Left lung (tissue), 10 donors: ENCODE measurements around the gene ANKRD34B. TPM values are rescaled to one million over a fixed set of nuclear protein-coding genes. Genes with fewer than 3 reads are reported as not detected.
"Not testable (repeated sequence)": the region's sequence is repeated elsewhere in the genome, so short reads cannot be mapped to it uniquely, and the experiment has no call there.

Experiments used
- ATAC-seq: fragments of 200-7000 bp; cut with Tn5 transposase; one replicate; pipeline ENCODE4 v1.9.1; 2020; ENCODE audit warnings: moderate library complexity
- DNase-seq, 4 donors: peaks; one replicate each; pipeline ENCODE4 v3.0.0-alpha.2; 2013 to 2020
- H3K27ac ChIP-seq, 2 donors: fragments of 200-600 bp; sonication (generic) in 1 of 2; one replicate each; pipeline versions ENCODE4 v1.5.0 to v1.8.0; 2020 to 2021
- H3K27me3 ChIP-seq, 2 donors: fragments of 200-600 bp; sonication (generic) in 1 of 2; one replicate each; pipeline versions ENCODE4 v1.5.0 to v1.8.0; 2020 to 2021
- H3K36me3 ChIP-seq, 2 donors: fragments of 200-600 bp; sonication (generic) in 1 of 2; one replicate each; pipeline versions ENCODE4 v1.5.0 to v1.8.0; 2020 to 2021
- H3K4me1 ChIP-seq, 2 donors: fragments of 200-600 bp; one replicate each; pipeline ENCODE4 v1.8.0; 2021
- H3K4me3 ChIP-seq, 2 donors: fragments of 200-600 bp; sonication (generic) in 1 of 2; one replicate each; pipeline versions ENCODE4 v1.5.0 to v1.8.0; 2020 to 2021; ENCODE audit warnings: mild to moderate bottlenecking in 1 of 2
- H3K9me3 ChIP-seq, 2 donors: fragments of 200-600 bp; sonication (generic) in 1 of 2; one replicate each; pipeline versions ENCODE4 v1.5.0 to v1.8.0; 2020 to 2021
- intact Hi-C, 2 donors: fragments of 100-400 bp; cut with DNase I; formaldehyde crosslinking; loops; one replicate each; pipeline versions ENCODE4 v1.11.2 to v1.14.2; 2022
- polyA plus RNA-seq, 6 donors: library from polyadenylated mRNA; unstranded; fragments of 120-200 nt; gene quantifications; one replicate each; pipeline ENCODE4 v1.2.1, GENCODE V29; 2013; ENCODE audit not compliant: insufficient read length in 6 of 6
- total RNA-seq, 2 donors: library from RNA; stranded (reverse); fragmentation: NEBNext Ultra II Directional; extraction: Animal tissue kit (Norgen Biotek cat#: 25700); gene quantifications; one replicate each; pipeline ENCODE4 v1.2.1, GENCODE V29; 2021
- TF ChIP-seq, protein P1 (sequence below), 2 donors: fragments of 200-600 bp; sonication (generic) in 1 of 2; IDR thresholded peaks; one replicate each; pipeline versions ENCODE4 v1.5.0 to v1.8.0; 2021; ENCODE audit warnings: antibody characterized with exemption in 2 of 2
- donor health status: DM: no; HTN: yes; CAD: no.
- donor health status: DM: no; HTN: no; CAD: no.

ANKRD34B gene
- total and polyA plus RNA-seq, 8 donors, result 0.03 to 2.8 (median 0.04) TPM; not detected in 3

DNA sequence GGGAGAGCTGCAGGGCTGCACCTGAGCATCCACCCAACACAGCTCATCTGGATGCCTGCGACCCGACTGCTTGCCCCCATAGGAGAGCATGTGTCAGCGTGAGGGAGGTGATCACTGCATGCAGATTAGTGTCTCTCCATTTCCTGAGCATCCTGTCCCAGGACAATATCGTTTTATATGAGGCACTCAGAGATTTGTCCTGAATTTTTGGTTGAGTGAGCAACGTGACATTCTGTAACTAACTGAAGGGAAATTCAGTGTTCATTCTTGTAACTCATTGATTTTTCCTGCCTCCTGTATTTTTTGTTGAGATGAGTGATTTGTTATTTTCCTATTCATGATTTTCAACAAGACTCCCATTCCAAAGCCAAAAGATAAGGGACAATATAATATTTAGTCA is 20.7 kb upstream of the ANKRD34B start:
- DNase-seq (no peak), ATAC-seq (no peak)
- no peak overlapping the region for H3K27ac ChIP-seq
- TF ChIP-seq, protein P1, sequence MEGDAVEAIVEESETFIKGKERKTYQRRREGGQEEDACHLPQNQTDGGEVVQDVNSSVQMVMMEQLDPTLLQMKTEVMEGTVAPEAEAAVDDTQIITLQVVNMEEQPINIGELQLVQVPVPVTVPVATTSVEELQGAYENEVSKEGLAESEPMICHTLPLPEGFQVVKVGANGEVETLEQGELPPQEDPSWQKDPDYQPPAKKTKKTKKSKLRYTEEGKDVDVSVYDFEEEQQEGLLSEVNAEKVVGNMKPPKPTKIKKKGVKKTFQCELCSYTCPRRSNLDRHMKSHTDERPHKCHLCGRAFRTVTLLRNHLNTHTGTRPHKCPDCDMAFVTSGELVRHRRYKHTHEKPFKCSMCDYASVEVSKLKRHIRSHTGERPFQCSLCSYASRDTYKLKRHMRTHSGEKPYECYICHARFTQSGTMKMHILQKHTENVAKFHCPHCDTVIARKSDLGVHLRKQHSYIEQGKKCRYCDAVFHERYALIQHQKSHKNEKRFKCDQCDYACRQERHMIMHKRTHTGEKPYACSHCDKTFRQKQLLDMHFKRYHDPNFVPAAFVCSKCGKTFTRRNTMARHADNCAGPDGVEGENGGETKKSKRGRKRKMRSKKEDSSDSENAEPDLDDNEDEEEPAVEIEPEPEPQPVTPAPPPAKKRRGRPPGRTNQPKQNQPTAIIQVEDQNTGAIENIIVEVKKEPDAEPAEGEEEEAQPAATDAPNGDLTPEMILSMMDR (IDR thresholded peaks at IDR 0.05), result no peak
- intact Hi-C loops, result no loop called here
- H3K4me3 ChIP-seq, result no peak overlapping the region
- no peaks in the 10 kb centered on the region for H3K36me3 ChIP-seq
- H3K4me1 ChIP-seq, result peaks cover 0 to 7% of the 10 kb centered on the region in 2 donors
- H3K9me3 ChIP-seq, result no peaks in the 10 kb centered on the region
- no peaks in the 10 kb centered on the region for H3K27me3 ChIP-seq

DNA sequence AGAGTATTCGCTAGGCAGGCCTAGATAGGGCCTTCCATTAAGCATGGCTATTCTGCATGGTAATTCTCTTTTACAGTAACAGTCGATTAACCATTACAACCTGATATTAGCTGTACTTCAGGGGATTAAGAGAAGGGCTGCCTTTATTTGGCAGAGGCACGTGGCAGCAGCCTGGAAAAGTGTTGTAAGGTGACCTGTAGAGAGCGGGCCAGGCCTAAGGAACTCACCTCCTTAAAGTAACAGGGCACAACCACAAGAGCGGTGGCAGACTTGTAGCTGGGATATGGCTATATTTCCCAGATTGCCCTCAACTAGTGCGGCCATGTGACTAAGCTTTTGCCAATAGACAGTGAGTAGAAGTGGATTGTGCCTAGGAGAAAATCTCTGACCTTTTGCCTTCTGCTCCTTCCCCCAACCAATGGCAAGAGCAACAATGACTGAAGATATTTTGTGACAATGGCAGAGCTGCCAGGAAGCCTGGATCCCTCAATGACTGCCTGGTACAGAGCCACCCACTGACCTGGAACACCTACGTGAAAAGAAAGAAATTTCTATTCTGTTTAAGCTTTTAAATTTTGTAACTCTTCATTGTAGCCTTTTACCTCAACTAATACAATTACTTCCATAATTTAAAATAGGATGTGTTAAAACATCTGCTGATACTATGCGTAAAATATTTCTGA is 18.9 kb upstream of the ANKRD34B start:
- no peak overlapping the region for H3K4me3 ChIP-seq
- DNase-seq (no peak), ATAC-seq (no peak)
- no peaks in the 10 kb centered on the region for H3K9me3 ChIP-seq
- peaks cover 0 to 7% of the 10 kb centered on the region in 2 donors for H3K4me1 ChIP-seq
- intact Hi-C loops, result no loop called here
- H3K36me3 ChIP-seq, result no peaks in the 10 kb centered on the region
- no peaks in the 10 kb centered on the region for H3K27me3 ChIP-seq
- TF ChIP-seq, protein P1 (IDR thresholded peaks at IDR 0.05), result no peak
- no peak overlapping the region for H3K27ac ChIP-seq

DNA sequence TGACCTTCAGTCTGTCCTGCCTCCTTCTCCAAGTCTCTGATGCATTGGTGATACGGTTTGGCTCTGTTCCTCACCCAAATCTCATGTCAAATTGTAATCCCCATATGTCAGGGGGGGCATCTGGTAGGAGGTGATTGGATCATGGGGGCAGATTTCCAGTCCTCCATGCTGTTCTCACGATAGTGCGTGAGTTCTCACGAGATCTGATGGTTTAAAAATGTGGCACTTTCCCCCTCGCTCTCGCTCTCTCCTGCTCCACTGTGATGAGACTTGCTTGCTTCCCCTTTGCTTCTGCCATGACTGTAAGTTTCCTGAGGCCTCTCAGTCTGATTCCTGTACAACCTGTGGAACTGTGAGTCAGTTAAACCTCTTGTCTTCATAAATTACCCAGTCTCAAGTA is 14.7 kb upstream of the ANKRD34B start:
- no peaks in the 10 kb centered on the region for H3K27me3 ChIP-seq
- no peak for DNase-seq

DNA sequence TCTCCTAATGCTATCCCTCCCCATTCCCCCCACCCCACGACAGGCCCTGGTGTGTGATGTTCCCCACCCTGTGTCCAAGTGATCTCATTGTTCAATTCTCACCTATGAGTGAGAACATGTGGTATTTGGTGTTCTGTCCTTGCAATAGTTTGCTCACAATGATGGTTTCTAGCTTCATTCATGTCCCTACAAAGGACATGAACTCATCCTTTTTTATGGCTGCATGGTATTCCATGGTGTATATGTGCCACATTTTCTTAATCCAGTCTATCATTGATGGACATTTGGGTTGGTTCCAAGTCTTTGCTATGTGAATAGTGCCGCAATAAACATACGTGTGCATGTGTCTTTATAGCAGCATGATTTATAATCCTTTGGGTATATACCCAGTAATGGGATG is 10.2 kb upstream of the ANKRD34B start:
- H3K27me3 ChIP-seq, result peaks cover 3 to 11% of the 10 kb centered on the region in 2 donors
- DNase-seq, H3K4me1 ChIP-seq, ATAC-seq, H3K27ac ChIP-seq, H3K9me3 ChIP-seq, H3K36me3 ChIP-seq, intact Hi-C loops, H3K4me3 ChIP-seq: not testable (repeated sequence)

More for the DNA sequence above, 14.7 kb upstream of the ANKRD34B start:
- Histone ChIP-seq H3K4me1 (no peaks in the 10 kb centered on the region), H3K9me3 (no peaks in the 10 kb centered on the region), H3K4me3 (no peak overlapping the region), H3K27ac (no peak overlapping the region), H3K36me3 (no peaks in the 10 kb centered on the region)
- ATAC-seq, result no peak
- intact Hi-C loops, result no loop called here
- TF ChIP-seq, protein P1 (IDR thresholded peaks at IDR 0.05), result no peak

DNA sequence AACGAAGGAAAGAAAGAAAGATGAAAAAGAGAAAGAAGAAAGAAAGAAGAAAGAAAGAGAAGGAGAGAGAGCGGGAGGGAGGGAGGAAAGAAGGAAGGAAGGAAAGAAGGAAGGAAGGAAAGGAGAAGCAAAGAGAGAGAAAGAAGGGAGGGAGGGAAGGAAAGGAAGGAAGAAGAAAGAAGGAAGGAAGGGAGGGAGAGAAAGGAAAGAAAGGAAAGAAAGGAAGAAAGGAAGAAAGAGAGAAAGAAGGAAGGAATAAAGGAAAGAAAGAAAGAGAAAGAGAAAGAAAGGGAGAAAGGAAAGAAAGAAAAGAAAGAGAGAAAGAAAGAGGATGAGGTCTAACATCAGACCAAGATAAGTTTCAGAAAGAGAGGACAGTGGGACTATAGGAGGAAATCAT is 9.0 kb upstream of the ANKRD34B start:
- ATAC-seq (no peak), DNase-seq (no peak)
- Histone ChIP-seq H3K27me3 (peaks cover 4 to 19% of the 10 kb centered on the region in 2 donors), H3K27ac (no peak overlapping the region), H3K9me3 (no peaks in the 10 kb centered on the region), H3K4me3 (no peak overlapping the region), H3K36me3 (no peaks in the 10 kb centered on the region), H3K4me1 (no peaks in the 10 kb centered on the region)
- intact Hi-C loops, result no loop called here
- TF ChIP-seq, protein P1 (IDR thresholded peaks at IDR 0.05), result no peak

DNA sequence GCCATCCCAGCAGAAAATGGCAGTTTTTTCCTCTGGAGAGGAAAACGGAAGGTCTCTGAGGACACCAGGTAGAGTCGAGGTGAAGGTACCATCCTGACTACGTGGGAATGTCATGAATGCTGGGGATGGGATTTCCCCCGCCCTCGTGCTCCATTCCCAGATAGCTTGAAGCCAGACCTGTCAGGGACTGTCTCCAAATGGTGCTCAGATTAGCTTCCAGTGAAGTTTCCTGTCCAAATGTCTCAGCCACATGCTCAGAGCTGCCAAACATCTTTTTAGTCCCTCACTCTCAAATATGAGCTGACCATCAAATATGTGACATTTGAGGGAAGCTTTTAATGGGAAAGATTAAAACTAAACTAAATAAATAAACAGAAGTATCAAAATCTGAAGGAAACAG is 7.6 kb upstream of the ANKRD34B start:
- DNase-seq, result no peak
- no peaks in the 10 kb centered on the region for H3K4me1 ChIP-seq
- TF ChIP-seq, protein P1 (IDR thresholded peaks at IDR 0.05), result no peak
- intact Hi-C loops, result no loop called here
- H3K36me3 ChIP-seq, result no peaks in the 10 kb centered on the region
- peaks cover 4 to 32% of the 10 kb centered on the region in 2 donors for H3K27me3 ChIP-seq
- H3K4me3 ChIP-seq, result no peak overlapping the region
- no peak overlapping the region for H3K27ac ChIP-seq
- ATAC-seq, result no peak
- H3K9me3 ChIP-seq, result no peaks in the 10 kb centered on the region
